Loucy (cell line): Measurements from ENCODE around the gene QPRT.

Experiments used
- EZH2phosphoT487 ChIP-seq: fragments of 200-600 bp; IDR thresholded peaks from 2 replicates; pipeline ENCODE4 v1.6.1; 2018; ENCODE audit warnings: antibody characterized with exemption, mild to moderate bottlenecking, moderate library complexity, borderline replicate concordance
- TF ChIP-seq, protein P1 (sequence below): fragments of 200-600 bp; sonication (generic); conservative IDR thresholded peaks from 2 replicates; pipeline ENCODE4 v1.5.1; 2014; ENCODE audit warnings: mild to moderate bottlenecking, antibody characterized with exemption, low read length

- TF ChIP-seq, protein P1, sequence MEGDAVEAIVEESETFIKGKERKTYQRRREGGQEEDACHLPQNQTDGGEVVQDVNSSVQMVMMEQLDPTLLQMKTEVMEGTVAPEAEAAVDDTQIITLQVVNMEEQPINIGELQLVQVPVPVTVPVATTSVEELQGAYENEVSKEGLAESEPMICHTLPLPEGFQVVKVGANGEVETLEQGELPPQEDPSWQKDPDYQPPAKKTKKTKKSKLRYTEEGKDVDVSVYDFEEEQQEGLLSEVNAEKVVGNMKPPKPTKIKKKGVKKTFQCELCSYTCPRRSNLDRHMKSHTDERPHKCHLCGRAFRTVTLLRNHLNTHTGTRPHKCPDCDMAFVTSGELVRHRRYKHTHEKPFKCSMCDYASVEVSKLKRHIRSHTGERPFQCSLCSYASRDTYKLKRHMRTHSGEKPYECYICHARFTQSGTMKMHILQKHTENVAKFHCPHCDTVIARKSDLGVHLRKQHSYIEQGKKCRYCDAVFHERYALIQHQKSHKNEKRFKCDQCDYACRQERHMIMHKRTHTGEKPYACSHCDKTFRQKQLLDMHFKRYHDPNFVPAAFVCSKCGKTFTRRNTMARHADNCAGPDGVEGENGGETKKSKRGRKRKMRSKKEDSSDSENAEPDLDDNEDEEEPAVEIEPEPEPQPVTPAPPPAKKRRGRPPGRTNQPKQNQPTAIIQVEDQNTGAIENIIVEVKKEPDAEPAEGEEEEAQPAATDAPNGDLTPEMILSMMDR = no peak
- no peak for TF ChIP-seq EZH2phosphoT487
Observed at GRCh38 chr16:29698484-29699323, 19.7 kb downstream of the QPRT start.
